ENCODE data around the gene ADRA2C.

Gene ADRA2C

DNA sequence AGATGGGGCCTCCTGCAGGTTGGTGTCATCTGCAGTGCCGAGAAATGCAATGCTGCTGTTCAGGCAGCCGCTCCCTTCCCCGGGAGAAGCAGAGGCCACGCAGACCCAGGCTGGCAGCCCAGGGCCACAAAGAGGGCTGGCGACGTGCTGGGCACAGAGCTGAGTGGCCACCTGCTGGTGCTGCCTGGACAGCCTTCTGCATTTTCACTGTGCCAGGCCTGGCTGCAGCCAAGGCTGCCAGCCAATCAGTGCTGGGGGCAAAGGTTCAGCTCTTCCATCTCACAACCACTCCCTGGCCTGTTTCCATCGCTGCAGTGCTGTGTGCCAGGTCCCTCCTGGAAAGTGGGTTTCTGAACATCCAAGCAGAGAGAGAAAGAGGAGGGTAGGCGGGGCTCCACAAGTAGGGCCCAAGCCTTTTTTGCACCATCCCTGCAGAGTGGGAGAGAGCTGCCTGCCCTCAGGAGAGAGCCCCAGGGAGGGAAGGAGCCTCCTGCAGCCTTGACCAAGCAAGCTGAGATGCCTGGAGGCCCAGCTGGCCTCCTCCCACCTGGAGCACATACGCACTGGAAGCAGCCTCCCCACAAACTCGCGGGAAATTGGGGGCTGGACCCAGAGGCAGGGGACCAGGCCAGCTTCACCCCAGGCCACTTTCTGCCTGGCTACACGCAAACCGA is 20.1 kb downstream of the ADRA2C start:
- Histone ChIP-seq H3K4me2 (ENCODE audit: low read depth, low read length, poor library complexity, severe bottlenecking) (no peak overlapping the region), H3K4me3 (ENCODE audit: low read length, poor library complexity, severe bottlenecking) (no peak overlapping the region), H3K27me3 (ENCODE audit: insufficient read depth, low read length, poor library complexity, severe bottlenecking) (no peaks in the 10 kb centered on the region), H3K9me3 (ENCODE audit: insufficient read depth, low read depth, low read length) (no peaks in the 10 kb centered on the region), H3K36me3 (ENCODE audit: insufficient read depth, low read length) (no peaks in the 10 kb centered on the region), H3K9me2 (replicated peaks; ENCODE audit: low read depth, low read length) (no peaks in the 10 kb centered on the region), H3F3A (ENCODE audit: low read depth) (no peaks in the 10 kb centered on the region), H4K20me1 (ENCODE audit: insufficient read depth, low read length, poor library complexity, severe bottlenecking) (no peaks in the 10 kb centered on the region), H3K4me1 (ENCODE audit: insufficient read depth, low read length, poor library complexity, severe bottlenecking) (no peaks in the 10 kb centered on the region), H3K9ac (ENCODE audit: low read depth, low read length, poor library complexity, severe bottlenecking) (no peak overlapping the region), H2AFZ (ENCODE audit: low read length) (no peak overlapping the region), H3K79me2 (ENCODE audit: insufficient read depth, low read length) (no peaks in the 10 kb centered on the region)
- no peak for TF ChIP-seq EZH2phosphoT487 (IDR thresholded peaks at IDR 0.05; ENCODE audit: borderline replicate concordance)
- TF ChIP-seq CTCF (conservative IDR thresholded peaks at IDR 0.05; ENCODE audit: low read length) = no peak

DNA sequence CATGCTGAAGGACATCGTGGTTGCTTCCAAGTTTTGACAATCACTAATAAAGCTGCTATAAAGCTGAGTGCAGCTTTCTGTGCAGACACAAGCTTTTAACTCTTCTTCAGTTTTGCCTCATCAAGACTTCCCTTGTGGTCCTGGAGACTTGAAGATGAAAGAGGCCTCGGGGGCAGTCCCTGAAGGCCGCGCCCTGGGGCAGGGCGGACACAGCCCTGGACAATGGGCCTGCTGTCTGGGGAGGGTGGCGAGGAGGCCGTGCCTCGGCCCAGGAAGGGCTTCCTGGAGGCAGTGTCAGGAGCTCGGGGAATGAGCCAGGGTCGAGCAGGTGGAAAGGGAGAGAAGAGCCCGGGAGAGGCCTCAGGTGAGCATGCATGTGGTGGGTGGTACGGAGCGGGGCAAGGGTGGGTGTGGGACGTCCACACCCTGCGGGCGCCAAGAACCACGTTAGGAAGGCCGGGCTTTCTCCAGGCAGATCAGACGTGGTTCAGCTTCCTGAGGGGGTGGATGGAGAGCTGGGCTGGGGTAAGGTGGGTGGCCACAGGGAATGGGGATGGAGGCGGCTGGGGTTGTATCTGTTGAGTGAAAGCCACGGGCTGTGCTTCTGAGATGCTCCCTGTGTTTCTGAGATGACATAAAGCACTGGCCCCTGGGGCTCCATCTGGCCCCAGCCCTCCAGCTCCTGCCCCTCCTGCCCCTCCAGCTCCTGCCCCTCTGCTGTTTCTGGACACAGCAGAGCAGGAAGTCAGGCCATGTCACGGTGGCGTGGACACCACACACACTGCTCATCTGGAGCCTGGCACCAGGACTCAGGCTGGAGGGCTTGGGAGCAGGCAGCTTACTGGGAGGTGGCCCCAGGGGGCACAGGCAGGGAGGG is 21.5 kb downstream of the ADRA2C start:
- Histone ChIP-seq H3K36me3 (ENCODE audit: insufficient read depth, low read length) (no peaks in the 10 kb centered on the region), H3K9me2 (replicated peaks; ENCODE audit: low read depth, low read length) (no peaks in the 10 kb centered on the region), H3K9ac (ENCODE audit: low read depth, low read length, poor library complexity, severe bottlenecking) (no peak overlapping the region), H3K27me3 (ENCODE audit: insufficient read depth, low read length, poor library complexity, severe bottlenecking) (no peaks in the 10 kb centered on the region), H3K4me1 (ENCODE audit: insufficient read depth, low read length, poor library complexity, severe bottlenecking) (no peaks in the 10 kb centered on the region), H3K79me2 (ENCODE audit: insufficient read depth, low read length) (no peaks in the 10 kb centered on the region), H3F3A (ENCODE audit: low read depth) (no peaks in the 10 kb centered on the region), H3K4me2 (ENCODE audit: low read depth, low read length, poor library complexity, severe bottlenecking) (no peak overlapping the region), H3K9me3 (ENCODE audit: insufficient read depth, low read depth, low read length) (no peaks in the 10 kb centered on the region), H3K4me3 (ENCODE audit: low read length, poor library complexity, severe bottlenecking) (no peak overlapping the region), H2AFZ (ENCODE audit: low read length) (no peak overlapping the region), H4K20me1 (ENCODE audit: insufficient read depth, low read length, poor library complexity, severe bottlenecking) (no peaks in the 10 kb centered on the region)
- no peak for TF ChIP-seq EZH2phosphoT487 (IDR thresholded peaks at IDR 0.05; ENCODE audit: borderline replicate concordance)
- no peak for TF ChIP-seq CTCF (conservative IDR thresholded peaks at IDR 0.05; ENCODE audit: low read length)

DNA sequence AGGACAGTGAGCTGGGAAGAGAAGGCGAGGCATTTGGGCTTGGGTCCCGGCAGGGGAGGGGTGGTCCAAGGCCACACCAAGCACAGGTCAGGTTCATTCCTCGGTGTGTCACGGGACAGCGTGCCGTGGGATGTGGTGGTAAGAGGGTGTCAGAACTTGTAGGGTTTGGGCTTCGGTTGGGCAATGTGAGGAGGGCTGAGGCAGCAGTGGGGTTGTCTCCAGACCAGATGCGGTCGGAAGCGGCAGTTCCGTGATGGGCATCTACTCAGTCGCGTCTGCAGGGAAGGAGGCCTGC is 22.1 kb downstream of the ADRA2C start:
- TF ChIP-seq CTCF (conservative IDR thresholded peaks at IDR 0.05; ENCODE audit: low read length) (no peak), EZH2phosphoT487 (IDR thresholded peaks at IDR 0.05; ENCODE audit: borderline replicate concordance) (no peak)
- Histone ChIP-seq H3K79me2 (ENCODE audit: insufficient read depth, low read length) (no peaks in the 10 kb centered on the region), H3K9ac (ENCODE audit: low read depth, low read length, poor library complexity, severe bottlenecking) (no peak overlapping the region), H3K4me3 (ENCODE audit: low read length, poor library complexity, severe bottlenecking) (no peak overlapping the region), H2AFZ (ENCODE audit: low read length) (no peak overlapping the region), H3K36me3 (ENCODE audit: insufficient read depth, low read length) (no peaks in the 10 kb centered on the region), H3F3A (ENCODE audit: low read depth) (no peaks in the 10 kb centered on the region), H4K20me1 (ENCODE audit: insufficient read depth, low read length, poor library complexity, severe bottlenecking) (no peaks in the 10 kb centered on the region), H3K9me2 (replicated peaks; ENCODE audit: low read depth, low read length) (no peaks in the 10 kb centered on the region), H3K9me3 (ENCODE audit: insufficient read depth, low read depth, low read length) (no peaks in the 10 kb centered on the region), H3K4me2 (ENCODE audit: low read depth, low read length, poor library complexity, severe bottlenecking) (no peak overlapping the region), H3K4me1 (ENCODE audit: insufficient read depth, low read length, poor library complexity, severe bottlenecking) (no peaks in the 10 kb centered on the region), H3K27me3 (ENCODE audit: insufficient read depth, low read length, poor library complexity, severe bottlenecking) (no peaks in the 10 kb centered on the region)

Measured in Loucy (cell line).